22Rv1 (cell line): ENCODE measurements around the gene SPOCK3.
"Not testable (repeated sequence)": the region's sequence is repeated elsewhere in the genome, so short reads cannot be mapped to it uniquely, and the experiment has no call there.

Experiments
- ZFX ChIP-seq: fragments of 450-650 bp; IDR thresholded peaks from 2 replicates; pipeline ENCODE4 v1.6.1; 2017; ENCODE audit warnings: antibody characterized with exemption, borderline replicate concordance
- TF ChIP-seq, protein P1 (sequence below): fragments of 450-650 bp; IDR thresholded peaks from 2 replicates; pipeline ENCODE4 v1.5.1; 2017; ENCODE audit warnings: mild to moderate bottlenecking

DNA sequence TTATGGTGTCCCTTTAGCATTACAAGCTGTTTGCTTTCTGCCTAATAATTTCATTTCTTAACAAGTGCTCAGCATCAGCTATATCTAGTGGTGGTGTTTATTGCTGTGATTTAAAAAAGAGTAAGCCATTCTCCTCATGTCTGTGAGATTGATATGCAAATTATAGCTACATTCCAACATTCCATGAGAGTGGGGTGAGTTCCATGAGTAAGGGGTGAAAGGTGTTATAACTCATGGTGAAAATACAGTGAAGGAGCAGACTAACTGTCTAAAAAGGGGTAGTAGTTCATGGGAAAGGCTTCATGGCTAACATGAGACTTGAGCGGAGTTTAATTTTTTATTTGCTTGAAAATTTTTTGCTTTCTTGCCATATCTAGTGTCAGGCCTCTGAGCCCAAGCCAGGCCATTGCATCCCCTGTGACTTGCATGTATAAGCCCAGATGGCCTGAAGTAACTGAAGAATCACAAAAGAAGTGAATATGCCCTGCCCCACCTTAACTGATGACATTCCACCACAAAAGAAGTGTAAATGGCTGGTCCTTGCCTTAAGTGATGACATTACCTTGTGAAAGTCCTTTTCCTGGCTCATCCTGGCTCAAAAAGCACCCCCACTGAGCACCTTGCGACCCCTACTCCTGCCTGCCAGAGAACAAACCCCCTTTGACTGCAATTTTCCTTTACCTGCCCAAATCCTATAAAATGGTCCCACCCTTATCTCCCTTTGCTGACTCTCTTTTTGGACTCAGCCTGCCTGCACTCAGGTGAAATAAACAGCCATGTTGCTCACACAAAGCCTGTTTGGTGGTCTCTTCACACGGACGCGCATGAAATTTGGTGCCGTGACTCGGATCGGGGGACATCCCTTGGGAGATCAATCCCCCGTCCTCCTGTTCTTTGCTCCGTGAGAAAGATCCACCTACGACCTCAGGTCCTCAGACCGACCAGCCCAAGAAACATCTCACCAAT is 518.3 kb downstream of the SPOCK3 start:
- TF ChIP-seq, protein P1, sequence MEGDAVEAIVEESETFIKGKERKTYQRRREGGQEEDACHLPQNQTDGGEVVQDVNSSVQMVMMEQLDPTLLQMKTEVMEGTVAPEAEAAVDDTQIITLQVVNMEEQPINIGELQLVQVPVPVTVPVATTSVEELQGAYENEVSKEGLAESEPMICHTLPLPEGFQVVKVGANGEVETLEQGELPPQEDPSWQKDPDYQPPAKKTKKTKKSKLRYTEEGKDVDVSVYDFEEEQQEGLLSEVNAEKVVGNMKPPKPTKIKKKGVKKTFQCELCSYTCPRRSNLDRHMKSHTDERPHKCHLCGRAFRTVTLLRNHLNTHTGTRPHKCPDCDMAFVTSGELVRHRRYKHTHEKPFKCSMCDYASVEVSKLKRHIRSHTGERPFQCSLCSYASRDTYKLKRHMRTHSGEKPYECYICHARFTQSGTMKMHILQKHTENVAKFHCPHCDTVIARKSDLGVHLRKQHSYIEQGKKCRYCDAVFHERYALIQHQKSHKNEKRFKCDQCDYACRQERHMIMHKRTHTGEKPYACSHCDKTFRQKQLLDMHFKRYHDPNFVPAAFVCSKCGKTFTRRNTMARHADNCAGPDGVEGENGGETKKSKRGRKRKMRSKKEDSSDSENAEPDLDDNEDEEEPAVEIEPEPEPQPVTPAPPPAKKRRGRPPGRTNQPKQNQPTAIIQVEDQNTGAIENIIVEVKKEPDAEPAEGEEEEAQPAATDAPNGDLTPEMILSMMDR = not testable (repeated sequence)
- TF ChIP-seq ZFX = not testable (repeated sequence)
